GM12878 (cell line): ENCODE results near the gene GADL1. TPM values are rescaled to one million over a fixed set of nuclear protein-coding genes. Genes with fewer than 3 reads are reported as not detected.

Source experiments
- ATAC-seq: fragments of 200-7000 bp; cut with Tn5 transposase; 3 replicates; pipeline ENCODE4 v1.9.1; 2020; ENCODE audit warnings: mild to moderate bottlenecking, moderate library complexity
- BruUV-seq: library from RNA; stranded (reverse); fragments of 400-500 nt; replicated peaks from 2 replicates; lab custom pipeline; 2021; lab: Mats Ljungman, UMichigan
- CTCF ChIA-PET: fragments of 300-600 bp; sonication (Branson Sonifier 250); formaldehyde crosslinking; extraction: SDS; loops from one replicate; lab custom pipeline; 2021; ENCODE audit warnings: inconsistent platforms; lab: Yijun Ruan, JAX
- POLR2A ChIA-PET: fragments of 350-600 bp; formaldehyde crosslinking; extraction: SDS; loops from one replicate; lab custom pipeline; 2021; ENCODE audit warnings: inconsistent platforms; lab: Charles Lee
- RAD21 ChIA-PET: fragments of 300-600 bp; sonication (Branson Sonifier 250); formaldehyde crosslinking; loops from one replicate; lab custom pipeline; 2023; ENCODE audit warnings: antibody characterized with exemption; ENCODE audit not compliant: unreplicated experiment; lab: Charles Lee
- SMC1A ChIA-PET: fragments of 300-600 bp; sonication (Branson Sonifier 250); formaldehyde crosslinking; loops from one replicate; lab custom pipeline; 2023; ENCODE audit not compliant: unreplicated experiment, uncharacterized antibody; lab: Charles Lee
- DNase-seq: peaks from one replicate; pipeline ENCODE4 v3.0.0-alpha.2; 2011; ENCODE audit warnings: low read depth, low spot score
- FAIRE-seq: peaks from 3 replicates; lab custom pipeline; 2011; peaks lifted over from hg19 to GRCh38; lab: Jason Lieb, UNC
- H2AFZ ChIP-seq: 2 replicates; pipeline ENCODE4 v1.6.0; 2011; ENCODE audit warnings: low read depth, low read length, control low read depth; ENCODE audit not compliant: control insufficient read depth
- H3K27ac ChIP-seq: 2 replicates; pipeline ENCODE4 v1.5.1; 2011; ENCODE audit warnings: control low read depth; ENCODE audit not compliant: control insufficient read depth, insufficient read depth
- H3K27me3 ChIP-seq, 2 experiments: replicated peaks in 1 of 2; 2 replicates each; pipeline versions ENCODE4 v1.6.0 to v1.6.1; 2011; ENCODE audit warnings: low read length in 1 of 2; ENCODE audit not compliant: control insufficient read depth in 2 of 2, insufficient read depth in 2 of 2
- H3K36me3 ChIP-seq, 2 experiments: 2 replicates each; pipeline ENCODE4 v1.5.1; 2011; ENCODE audit warnings: low read length in 1 of 2; ENCODE audit not compliant: control insufficient read depth in 2 of 2, insufficient read depth in 2 of 2
- H3K4me1 ChIP-seq: 2 replicates; pipeline ENCODE4 v1.6.1; 2011; ENCODE audit warnings: mild to moderate bottlenecking, low read length, moderate library complexity, mixed read lengths; ENCODE audit not compliant: control insufficient read depth, insufficient read depth
- H3K4me2 ChIP-seq: 2 replicates; pipeline ENCODE4 v1.6.0; 2011; ENCODE audit warnings: control low read depth; ENCODE audit not compliant: control insufficient read depth, insufficient read depth
- H3K4me3 ChIP-seq: fragments of 200-600 bp; sonication (generic); 2 replicates; pipeline ENCODE4 v1.5.1; 2016
- H3K79me2 ChIP-seq: 2 replicates; pipeline ENCODE4 v1.6.0; 2011; ENCODE audit warnings: low read length; ENCODE audit not compliant: control insufficient read depth, insufficient read depth
- H3K9ac ChIP-seq: 2 replicates; pipeline ENCODE4 v1.8.0; 2011; ENCODE audit warnings: low read length, control low read depth, mixed read lengths; ENCODE audit not compliant: control insufficient read depth, insufficient read depth
- H3K9me3 ChIP-seq: replicated peaks from 3 replicates; pipeline ENCODE4 v1.5.1; 2011; ENCODE audit warnings: mild to moderate bottlenecking, low read length; ENCODE audit not compliant: control insufficient read depth, insufficient read depth
- H4K20me1 ChIP-seq: 2 replicates; pipeline ENCODE4 v1.6.0; 2011; ENCODE audit not compliant: control insufficient read depth, insufficient read depth
- ASH2L ChIP-seq: fragments of 300-600, 200-600 bp; sonication (generic); IDR thresholded peaks from 2 replicates; pipeline ENCODE4 v1.6.1; 2017; ENCODE audit warnings: low read depth, mild to moderate bottlenecking, borderline replicate concordance
- BCL11A ChIP-seq: IDR thresholded peaks from 2 replicates; pipeline ENCODE4 v1.6.1; 2011; ENCODE audit warnings: low read depth, low read length
- CHD2 ChIP-seq: IDR thresholded peaks from 2 replicates; pipeline ENCODE4 v1.6.1; 2011; ENCODE audit warnings: low read depth, low read length, improper control_type of control experiment, borderline replicate concordance
- KAT2A ChIP-seq: conservative IDR thresholded peaks from 2 replicates; pipeline ENCODE4 v1.6.1; 2011; ENCODE audit warnings: low read depth, low read length; ENCODE audit not compliant: control insufficient read depth
- MYB ChIP-seq: fragments of 150-350 bp; IDR thresholded peaks from 2 replicates; pipeline ENCODE4 v1.6.1; 2014; ENCODE audit warnings: mild to moderate bottlenecking, low read depth, low read length, borderline replicate concordance
- RAD21 ChIP-seq: IDR thresholded peaks from 2 replicates; pipeline ENCODE4 v1.6.1; 2011; ENCODE audit warnings: mild to moderate bottlenecking, low read depth, low read length, moderate library complexity; ENCODE audit not compliant: insufficient read depth
- RB1 ChIP-seq: fragments of 450-650 bp; formaldehyde crosslinking; IDR thresholded peaks from 2 replicates; pipeline ENCODE4 v1.6.1; 2017; ENCODE audit warnings: mild to moderate bottlenecking, borderline replicate concordance
- RBBP5 ChIP-seq: fragments of 200-600 bp; sonication (generic); conservative IDR thresholded peaks from 2 replicates; pipeline ENCODE4 v1.6.1; 2016
- RUNX3 ChIP-seq: IDR thresholded peaks from 2 replicates; pipeline ENCODE4 v1.6.1; 2012; ENCODE audit warnings: low read length, inconsistent platforms
- SMAD1 ChIP-seq: fragments of 450-650 bp; IDR thresholded peaks from 2 replicates; pipeline ENCODE4 v1.6.1; 2018; ENCODE audit warnings: mild to moderate bottlenecking, low read depth; ENCODE audit not compliant: partially characterized antibody
- WGBS: methylation state at CpG from one replicate; pipeline ENCODE4 v1.1.6; 2016; ENCODE audit warnings: low lambda C conversion rate; ENCODE audit not compliant: insufficient replicate concordance, insufficient coverage; ENCODE audit errors: missing lambda C conversion rate; 5-methylcytosine and 5-hydroxymethylcytosine counted together
- in situ Hi-C: fragments of 300-500 bp; cut with MboI; formaldehyde crosslinking; loops from 9 replicates; pipeline ENCODE4 v1.14.3; 2018; ENCODE audit warnings: mixed read lengths
- intact Hi-C: fragments of 100-400 bp; cut with micrococcal nuclease; formaldehyde crosslinking; loops from one replicate; pipeline ENCODE4 v1.14.2; 2022; ENCODE audit not compliant: unreplicated experiment
- polyA plus RNA-seq, 11 experiments: library from polyadenylated mRNA; depleted of rRNA in 4 of 11; unstranded in 6 of 11; stranded (reverse) in 5 of 11; fragments of >200 nt; fragmentation: Nextera tagmentation in 4 of 11; fragmentation: Illumina TruSeq in 1 of 11; extraction: Ambion mirVana in 4 of 11; extraction: Trizol in 1 of 11; gene quantifications; 1 replicate in 1 of 11; 2 replicates in 10 of 11; pipeline versions ENCODE4 v1.2.1 to v1.2.3, GENCODE V29; 2011 to 2016; ENCODE audit warnings: inconsistent platforms in 2 of 11, missing spikeins in 2 of 11, low read depth in 1 of 11
- total RNA-seq, 4 experiments: library from RNA; depleted of rRNA in 3 of 4; stranded (reverse); fragments of >200 nt in 3 of 4; fragmentation: Illumina TruSeq in 1 of 4; extraction: Trizol in 1 of 4; gene quantifications; 2 replicates each; pipeline versions ENCODE4 v1.2.1 to v1.2.3, GENCODE V29; 2013 to 2021
- TF ChIP-seq, protein P1 (sequence below): fragments of 450-650 bp; formaldehyde crosslinking; IDR thresholded peaks from 2 replicates; pipeline ENCODE4 v1.5.0; 2022; ENCODE audit warnings: mild to moderate bottlenecking, missing genetic modification characterization
- TF ChIP-seq, protein P2 (sequence below): fragments of 450-650 bp; IDR thresholded peaks from 2 replicates; pipeline ENCODE4 v1.6.1; 2016; ENCODE audit warnings: mild to moderate bottlenecking, moderate library complexity, borderline replicate concordance
- TF ChIP-seq, protein P3 (sequence below): IDR thresholded peaks from 2 replicates; pipeline ENCODE4 v1.6.1; 2012; ENCODE audit warnings: low read depth, low read length, improper control_type of control experiment

The GADL1 gene
- total and polyA plus RNA-seq, 10 of the 15 experiments (the other 5 are each of a cell fraction or from before 2014, with no cell fraction given) = 0.04 TPM; not detected in 9

DNA sequence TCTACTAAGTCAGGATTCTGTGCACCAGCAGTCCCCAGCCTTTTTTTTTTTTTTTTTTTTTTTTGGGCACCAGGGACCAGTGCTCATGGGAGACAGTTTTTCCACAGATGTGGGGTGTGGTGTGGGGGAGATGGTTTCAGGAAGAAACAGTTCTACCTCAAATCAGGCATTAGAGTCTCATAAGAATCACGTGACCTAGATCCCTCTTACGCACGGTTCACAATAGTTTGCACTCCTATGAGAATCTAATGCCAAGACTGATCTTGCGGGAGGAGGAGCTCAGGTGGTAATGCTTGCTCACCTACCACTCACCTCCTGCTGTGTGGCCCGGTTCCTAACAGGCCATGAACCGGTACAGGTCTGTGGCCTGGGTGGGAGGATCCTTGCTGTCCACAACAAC is 88.8 kb downstream of the GADL1 start (continued):
- no peak for TF ChIP-seq MYB
- TF ChIP-seq RB1 = no peak
- TF ChIP-seq SMAD1 = no peak
- no peak for TF ChIP-seq RAD21
- no peak for TF ChIP-seq CHD2
- no peak for TF ChIP-seq BCL11A
- no peak for TF ChIP-seq KAT2A

DNA sequence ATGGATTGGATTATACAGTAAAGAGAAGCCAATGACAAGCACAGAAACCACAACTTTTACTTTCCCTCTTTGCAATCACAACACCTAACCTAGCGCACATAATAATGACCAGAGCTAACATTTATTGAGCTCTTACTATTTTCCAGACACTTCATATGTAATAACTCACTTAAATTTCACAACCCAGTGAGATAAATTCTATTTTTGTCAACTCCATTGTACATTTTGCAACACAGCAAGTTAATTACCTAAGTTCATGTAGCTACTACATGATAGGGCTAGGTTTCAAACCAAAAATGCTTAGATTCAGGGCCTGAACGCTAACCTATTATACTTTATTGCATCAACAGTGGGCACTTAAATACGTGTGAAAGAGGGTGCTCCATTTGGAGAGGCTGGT is 89.5 kb downstream of the GADL1 start:
- CTCF ChIA-PET = no interaction called here
- SMC1A ChIA-PET = no interaction called here
- Histone ChIP-seq H3K9ac (no peak overlapping the region), H3K27ac (no peak overlapping the region), H3K4me2 (no peak overlapping the region), H4K20me1 (no peaks in the 10 kb centered on the region), H3K36me3 (no peaks in the 10 kb centered on the region), H2AFZ (no peak overlapping the region), H3K9me3 (no peaks in the 10 kb centered on the region), H3K4me3 (no peak overlapping the region), H3K27me3 (0 out of 4 replicates have a peak, but pooled peaks cover 0 to 2% of the 10 kb centered on the region in 2 experiments), H3K79me2 (no peaks in the 10 kb centered on the region), H3K4me1 (no peaks in the 10 kb centered on the region)
- in situ Hi-C loops (no loop called here), intact Hi-C loops (no loop called here)
- ATAC-seq (no peak), DNase-seq (no peak), FAIRE-seq (no peak)
- RAD21 ChIA-PET = no interaction called here
- no TSS peak for BruUV-seq
- POLR2A ChIA-PET = no interaction called here
- 40% methylated on average over 3 of the region's 3 CpGs for WGBS
- TF ChIP-seq RUNX3 (no peak), RBBP5 (no peak), ASH2L (no peak)
- TF ChIP-seq, protein P1, sequence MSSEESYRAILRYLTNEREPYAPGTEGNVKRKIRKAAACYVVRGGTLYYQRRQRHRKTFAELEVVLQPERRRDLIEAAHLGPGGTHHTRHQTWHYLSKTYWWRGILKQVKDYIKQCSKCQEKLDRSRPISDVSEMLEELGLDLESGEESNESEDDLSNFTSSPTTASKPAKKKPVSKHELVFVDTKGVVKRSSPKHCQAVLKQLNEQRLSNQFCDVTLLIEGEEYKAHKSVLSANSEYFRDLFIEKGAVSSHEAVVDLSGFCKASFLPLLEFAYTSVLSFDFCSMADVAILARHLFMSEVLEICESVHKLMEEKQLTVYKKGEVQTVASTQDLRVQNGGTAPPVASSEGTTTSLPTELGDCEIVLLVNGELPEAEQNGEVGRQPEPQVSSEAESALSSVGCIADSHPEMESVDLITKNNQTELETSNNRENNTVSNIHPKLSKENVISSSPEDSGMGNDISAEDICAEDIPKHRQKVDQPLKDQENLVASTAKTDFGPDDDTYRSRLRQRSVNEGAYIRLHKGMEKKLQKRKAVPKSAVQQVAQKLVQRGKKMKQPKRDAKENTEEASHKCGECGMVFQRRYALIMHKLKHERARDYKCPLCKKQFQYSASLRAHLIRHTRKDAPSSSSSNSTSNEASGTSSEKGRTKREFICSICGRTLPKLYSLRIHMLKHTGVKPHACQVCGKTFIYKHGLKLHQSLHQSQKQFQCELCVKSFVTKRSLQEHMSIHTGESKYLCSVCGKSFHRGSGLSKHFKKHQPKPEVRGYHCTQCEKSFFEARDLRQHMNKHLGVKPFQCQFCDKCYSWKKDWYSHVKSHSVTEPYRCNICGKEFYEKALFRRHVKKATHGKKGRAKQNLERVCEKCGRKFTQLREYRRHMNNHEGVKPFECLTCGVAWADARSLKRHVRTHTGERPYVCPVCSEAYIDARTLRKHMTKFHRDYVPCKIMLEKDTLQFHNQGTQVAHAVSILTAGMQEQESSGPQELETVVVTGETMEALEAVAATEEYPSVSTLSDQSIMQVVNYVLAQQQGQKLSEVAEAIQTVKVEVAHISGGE (CRISPR knock-in tag) = no peak
- TF ChIP-seq, protein P2, sequence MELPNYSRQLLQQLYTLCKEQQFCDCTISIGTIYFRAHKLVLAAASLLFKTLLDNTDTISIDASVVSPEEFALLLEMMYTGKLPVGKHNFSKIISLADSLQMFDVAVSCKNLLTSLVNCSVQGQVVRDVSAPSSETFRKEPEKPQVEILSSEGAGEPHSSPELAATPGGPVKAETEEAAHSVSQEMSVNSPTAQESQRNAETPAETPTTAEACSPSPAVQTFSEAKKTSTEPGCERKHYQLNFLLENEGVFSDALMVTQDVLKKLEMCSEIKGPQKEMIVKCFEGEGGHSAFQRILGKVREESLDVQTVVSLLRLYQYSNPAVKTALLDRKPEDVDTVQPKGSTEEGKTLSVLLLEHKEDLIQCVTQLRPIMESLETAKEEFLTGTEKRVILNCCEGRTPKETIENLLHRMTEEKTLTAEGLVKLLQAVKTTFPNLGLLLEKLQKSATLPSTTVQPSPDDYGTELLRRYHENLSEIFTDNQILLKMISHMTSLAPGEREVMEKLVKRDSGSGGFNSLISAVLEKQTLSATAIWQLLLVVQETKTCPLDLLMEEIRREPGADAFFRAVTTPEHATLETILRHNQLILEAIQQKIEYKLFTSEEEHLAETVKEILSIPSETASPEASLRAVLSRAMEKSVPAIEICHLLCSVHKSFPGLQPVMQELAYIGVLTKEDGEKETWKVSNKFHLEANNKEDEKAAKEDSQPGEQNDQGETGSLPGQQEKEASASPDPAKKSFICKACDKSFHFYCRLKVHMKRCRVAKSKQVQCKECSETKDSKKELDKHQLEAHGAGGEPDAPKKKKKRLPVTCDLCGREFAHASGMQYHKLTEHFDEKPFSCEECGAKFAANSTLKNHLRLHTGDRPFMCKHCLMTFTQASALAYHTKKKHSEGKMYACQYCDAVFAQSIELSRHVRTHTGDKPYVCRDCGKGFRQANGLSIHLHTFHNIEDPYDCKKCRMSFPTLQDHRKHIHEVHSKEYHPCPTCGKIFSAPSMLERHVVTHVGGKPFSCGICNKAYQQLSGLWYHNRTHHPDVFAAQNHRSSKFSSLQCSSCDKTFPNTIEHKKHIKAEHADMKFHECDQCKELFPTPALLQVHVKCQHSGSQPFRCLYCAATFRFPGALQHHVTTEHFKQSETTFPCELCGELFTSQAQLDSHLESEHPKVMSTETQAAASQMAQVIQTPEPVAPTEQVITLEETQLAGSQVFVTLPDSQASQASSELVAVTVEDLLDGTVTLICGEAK = no peak
- TF ChIP-seq, protein P3, sequence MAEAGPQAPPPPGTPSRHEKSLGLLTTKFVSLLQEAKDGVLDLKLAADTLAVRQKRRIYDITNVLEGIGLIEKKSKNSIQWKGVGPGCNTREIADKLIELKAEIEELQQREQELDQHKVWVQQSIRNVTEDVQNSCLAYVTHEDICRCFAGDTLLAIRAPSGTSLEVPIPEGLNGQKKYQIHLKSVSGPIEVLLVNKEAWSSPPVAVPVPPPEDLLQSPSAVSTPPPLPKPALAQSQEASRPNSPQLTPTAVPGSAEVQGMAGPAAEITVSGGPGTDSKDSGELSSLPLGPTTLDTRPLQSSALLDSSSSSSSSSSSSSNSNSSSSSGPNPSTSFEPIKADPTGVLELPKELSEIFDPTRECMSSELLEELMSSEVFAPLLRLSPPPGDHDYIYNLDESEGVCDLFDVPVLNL = no peak
